HK-2 (cell line): ENCODE measurements around the gene ERP27.

Source experiments
- DNase-seq: peaks from one replicate; pipeline ENCODE4 v3.0.0-alpha.2; 2018; ENCODE audit not compliant: unreplicated experiment

ERP27 gene

DNA sequence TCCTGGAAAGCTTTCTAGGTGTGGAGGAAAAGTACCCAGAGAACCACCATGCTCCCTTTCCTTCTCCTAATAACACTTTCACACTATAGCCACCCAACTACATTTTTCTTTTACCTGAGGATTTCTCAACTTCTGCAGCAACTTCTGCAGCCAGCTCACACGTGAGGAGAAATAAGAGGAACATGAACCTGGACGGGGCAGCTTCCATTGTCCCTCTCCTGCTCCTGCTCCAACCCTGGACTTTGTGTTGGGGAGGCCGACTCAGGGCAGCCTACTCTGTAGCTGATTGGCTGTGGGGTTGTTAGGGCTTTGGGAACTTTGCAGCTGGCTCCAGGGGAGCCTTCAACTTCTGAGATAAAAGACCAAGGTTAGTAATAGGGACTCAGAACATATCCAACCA, at the start of gene ERP27:
TSS of gene ERP27 (minus strand) at position 237 of the 400 bp plus-strand sequence. CDS start at position 208, 29 bp downstream.
- DNase-seq: no peak

GRCh38 chr12:14988035-14988434, 49.7 kb upstream of the ERP27 start:
- DNase-seq: no peak

- no peak for DNase-seq
These were observed 48.1 kb upstream of the ERP27 start for GRCh38 chr12:14986449-14986848.

- no peak for DNase-seq
These were observed 46.5 kb upstream of the ERP27 start for GRCh38 chr12:14984766-14985285.

- no peak for DNase-seq
These were observed 45.7 kb upstream of the ERP27 start for GRCh38 chr12:14984036-14984435.

DNA sequence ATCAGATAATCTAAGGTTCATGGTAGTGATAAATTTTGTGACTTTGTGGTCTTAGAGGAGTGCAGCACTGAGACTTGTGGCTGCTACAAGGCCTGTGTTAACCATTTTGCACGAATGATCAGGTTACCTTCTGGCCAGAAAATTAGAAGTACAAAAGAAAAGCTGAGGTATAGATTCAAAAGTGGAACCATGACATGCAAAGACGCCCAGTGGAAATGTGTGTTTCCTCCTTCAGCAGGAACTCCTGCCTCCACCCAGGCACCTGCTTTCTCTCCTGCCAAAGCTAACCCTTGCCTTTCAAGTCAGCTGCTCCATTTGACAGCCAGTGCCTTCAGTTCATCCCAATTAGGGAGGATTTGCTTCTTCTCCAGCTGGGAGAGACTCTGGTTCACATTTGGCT, 44.7 kb upstream of the ERP27 start:
- DNase-seq: no peak

- no peak for DNase-seq
These were observed 44.2 kb upstream of the ERP27 start for GRCh38 chr12:14982562-14982961.

DNA sequence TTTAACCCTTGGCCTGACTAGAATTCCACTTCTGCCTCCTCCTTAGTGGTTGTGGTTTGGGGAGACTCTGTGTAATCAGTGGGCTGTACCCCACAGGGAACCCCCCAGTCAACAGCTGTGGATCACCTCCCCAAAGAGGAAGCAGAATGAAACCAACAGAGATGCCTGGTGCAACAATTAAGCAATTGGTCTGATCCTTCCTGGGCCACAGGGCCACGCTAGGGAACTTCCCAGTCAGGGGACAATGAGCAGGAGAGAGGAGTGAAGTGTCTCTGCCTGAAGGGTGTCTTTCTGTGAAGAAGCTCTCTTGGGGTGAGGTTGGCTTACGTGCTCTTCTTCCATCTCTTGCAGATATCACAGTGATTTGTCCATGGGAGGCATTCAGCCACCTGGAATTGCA, 42.7 kb upstream of the ERP27 start:
- DNase-seq: no peak

GRCh38 chr12:14979468-14979867, 41.1 kb upstream of the ERP27 start:
- no peak for DNase-seq

- no peak for DNase-seq
These were observed 38.3 kb upstream of the ERP27 start for GRCh38 chr12:14976658-14977057.

GRCh38 chr12:14975457-14975856, 37.1 kb upstream of the ERP27 start:
- no peak for DNase-seq

GRCh38 chr12:14974633-14975032, 36.3 kb upstream of the ERP27 start:
- DNase-seq: no peak

GRCh38 chr12:14972816-14973215, 34.5 kb upstream of the ERP27 start, which contains the start of gene PDE6H:
Gene PDE6H (plus strand): TSS chr12:14973042. CDS start chr12:14978013, 4,971 bp downstream.
- no peak for DNase-seq

DNA sequence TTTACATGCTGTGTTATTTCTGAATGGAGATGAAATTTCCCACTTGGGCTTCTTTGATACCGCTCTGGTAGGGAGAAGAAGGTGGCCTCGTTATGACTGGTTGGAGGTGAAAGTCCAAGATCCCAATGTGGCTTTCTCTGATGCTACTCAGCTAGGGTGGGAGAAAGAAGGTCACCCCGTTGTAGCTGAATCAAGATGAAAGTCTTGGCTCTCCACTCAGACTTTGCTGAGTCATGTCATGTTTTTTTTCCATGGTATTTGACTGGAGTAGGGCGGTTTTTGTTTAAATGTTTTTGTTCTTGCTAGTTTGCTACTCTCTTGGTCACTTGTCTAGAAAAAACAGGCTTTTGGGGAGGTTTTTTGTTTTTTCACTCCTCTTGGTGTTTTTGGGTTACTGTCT, 32.1 kb upstream of the ERP27 start:
- no peak for DNase-seq

DNA sequence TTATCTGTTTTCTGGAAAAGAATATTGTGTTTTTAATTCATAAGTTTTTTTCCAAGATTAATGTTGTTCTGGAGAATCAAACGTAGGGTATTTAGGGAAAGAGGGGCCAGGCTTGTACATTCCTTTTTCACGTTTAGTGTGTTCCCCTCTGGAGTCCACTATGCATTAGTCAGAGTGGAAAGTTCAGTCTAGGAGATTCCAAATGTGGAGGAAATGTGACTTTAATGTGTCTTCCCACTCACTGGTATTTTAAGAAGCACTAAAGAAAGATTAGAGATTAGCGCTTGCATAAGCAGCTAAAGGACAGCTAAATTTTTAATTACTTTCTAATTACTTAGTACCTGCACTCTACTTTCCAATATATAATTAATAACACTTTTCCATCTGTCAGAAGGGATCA, 30.1 kb upstream of the ERP27 start:
- DNase-seq: no peak

GRCh38 chr12:14965221-14965620, 26.9 kb upstream of the ERP27 start:
- no peak for DNase-seq

DNA sequence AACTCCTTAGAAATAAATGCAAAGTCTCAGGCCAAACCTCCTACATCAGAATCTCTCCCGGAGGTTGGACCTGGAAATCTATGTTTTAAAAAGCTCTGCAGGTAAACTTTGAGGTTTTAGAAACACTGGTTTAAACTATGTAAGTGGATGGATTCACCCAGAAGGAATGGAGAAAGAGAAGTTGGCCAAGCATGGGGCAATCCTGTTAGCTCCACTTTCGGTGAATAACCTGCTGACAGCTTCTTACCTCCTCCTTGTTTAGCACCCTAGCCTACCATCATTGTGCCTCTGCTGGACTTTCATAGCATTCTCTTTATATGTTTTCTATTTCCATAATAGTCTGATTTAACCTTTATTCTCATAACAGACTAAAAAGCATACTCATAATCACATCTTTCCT, 26.1 kb upstream of the ERP27 start:
- no peak for DNase-seq

- no peak for DNase-seq
These were observed 25.2 kb upstream of the ERP27 start for GRCh38 chr12:14963520-14963919.

DNA sequence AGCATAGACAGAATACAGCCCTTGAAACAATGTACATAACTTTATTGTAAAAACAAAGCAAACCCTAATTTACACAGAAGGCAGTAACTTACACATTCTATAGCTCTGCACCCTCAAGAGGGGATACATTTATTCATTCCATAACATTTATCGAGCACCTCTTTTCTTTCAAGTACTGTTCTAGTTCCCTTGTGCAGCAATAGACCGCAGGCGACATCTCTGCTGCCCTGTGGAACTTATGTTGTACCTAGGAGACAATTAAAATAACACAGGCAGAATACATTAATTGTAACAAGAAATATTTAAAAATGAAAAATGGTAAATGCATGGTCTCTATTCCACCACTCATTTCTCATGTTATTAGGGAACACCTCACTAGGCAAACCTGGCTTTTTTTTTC, 24.5 kb upstream of the ERP27 start:
- no peak for DNase-seq

- DNase-seq: no peak
These were observed 23.8 kb upstream of the ERP27 start for GRCh38 chr12:14962153-14962539.

GRCh38 chr12:14961466-14962152, 23.3 kb upstream of the ERP27 start, which contains the start of gene ARHGDIB:
Gene ARHGDIB (minus strand): TSS chr12:14961601. CDS start chr12:14950712, 10,889 bp downstream.
- DNase-seq: no peak

DNA sequence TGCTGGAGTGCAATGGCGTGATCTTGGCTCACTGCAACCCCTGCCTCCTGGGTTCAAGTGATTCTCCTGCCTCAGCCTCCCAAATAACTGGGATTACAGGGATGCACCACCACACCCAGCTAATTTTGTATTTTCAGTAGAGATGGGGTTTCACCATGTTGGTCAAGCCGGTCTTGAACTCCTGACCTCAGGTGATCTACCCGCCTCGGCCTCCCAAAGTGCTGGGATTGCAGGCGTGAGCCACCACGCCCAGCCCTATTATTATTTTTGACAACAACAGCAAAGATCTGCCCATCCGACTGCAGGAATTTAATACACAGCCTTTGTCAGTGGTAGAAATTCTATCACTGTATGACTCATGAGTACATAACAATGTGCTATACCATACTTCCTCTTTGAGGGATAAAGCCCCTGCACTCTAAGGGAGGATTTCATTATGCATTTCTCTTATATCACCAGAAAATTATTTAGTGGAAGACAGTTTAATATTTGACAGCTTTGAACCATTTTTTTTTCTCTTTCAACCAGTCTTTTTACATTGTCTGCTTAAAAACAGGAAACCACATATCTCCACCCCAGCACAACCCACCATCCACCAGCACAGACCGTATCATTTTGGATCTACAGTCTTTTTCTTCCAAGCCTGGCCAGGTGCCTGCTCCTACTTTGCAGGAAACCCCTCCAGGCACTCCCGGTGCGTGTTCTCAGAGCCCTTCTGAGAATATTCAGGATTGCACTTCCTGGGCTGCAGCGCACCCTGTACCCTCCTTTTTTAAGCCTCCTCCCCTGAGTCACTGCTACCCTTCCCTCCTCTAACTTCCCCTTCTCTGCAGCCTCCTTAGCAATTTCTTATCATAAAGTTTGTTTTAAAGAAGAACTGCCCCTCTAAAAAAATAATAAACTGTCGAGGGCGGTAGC, 22.5 kb upstream of the ERP27 start:
- no peak for DNase-seq
